ENCODE measurements around the gene TAB2.

DNA sequence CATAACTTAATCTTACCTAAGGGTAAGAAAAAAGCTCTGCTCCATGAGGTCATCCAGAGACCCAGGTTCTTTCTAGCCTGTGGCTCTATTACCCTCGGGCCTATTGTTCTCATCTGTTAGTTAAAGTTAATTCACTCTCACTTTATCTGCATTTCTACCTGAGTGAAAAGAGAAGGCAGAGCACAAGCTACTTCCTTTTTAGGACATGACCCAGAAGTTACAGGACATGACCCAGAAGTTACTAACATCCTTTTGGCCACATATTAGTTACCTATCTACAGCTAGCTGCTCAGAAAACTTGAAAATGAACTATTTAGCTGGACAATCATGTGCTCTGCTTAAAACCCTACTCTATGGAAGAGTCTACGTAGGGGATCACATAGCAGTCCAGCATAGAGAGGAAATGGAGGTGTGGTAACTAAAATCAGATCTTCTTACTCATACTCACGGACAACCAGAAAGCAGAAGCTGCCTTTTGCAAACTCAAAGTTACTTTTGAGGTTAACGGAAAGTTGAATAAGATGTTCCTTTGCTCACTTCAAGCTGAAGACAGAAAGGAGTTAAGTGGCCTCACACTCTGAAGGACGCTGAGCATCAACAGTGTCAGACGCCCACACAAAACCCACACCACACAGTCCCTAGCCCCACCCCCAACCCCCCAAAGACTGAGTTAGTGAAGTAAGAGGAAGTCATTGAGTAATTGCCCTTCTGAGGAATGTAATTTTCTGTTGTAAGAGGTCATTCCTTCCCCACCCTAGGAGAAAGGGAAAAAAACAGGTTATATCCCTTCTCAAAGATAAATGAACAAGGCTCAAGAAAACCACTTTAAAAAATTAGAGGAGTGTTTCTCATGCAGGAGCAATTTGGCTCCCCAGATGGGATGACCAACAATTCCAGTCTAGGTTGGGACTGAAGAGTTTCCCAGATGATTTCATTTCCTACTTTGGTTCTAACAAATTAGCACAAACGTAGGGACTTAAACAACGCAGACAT lies 45.9 kb upstream of the TAB2 start:
- TF ChIP-seq POLR2A (IDR thresholded peaks at IDR 0.05), result no peak
- TF ChIP-seq, protein P1, sequence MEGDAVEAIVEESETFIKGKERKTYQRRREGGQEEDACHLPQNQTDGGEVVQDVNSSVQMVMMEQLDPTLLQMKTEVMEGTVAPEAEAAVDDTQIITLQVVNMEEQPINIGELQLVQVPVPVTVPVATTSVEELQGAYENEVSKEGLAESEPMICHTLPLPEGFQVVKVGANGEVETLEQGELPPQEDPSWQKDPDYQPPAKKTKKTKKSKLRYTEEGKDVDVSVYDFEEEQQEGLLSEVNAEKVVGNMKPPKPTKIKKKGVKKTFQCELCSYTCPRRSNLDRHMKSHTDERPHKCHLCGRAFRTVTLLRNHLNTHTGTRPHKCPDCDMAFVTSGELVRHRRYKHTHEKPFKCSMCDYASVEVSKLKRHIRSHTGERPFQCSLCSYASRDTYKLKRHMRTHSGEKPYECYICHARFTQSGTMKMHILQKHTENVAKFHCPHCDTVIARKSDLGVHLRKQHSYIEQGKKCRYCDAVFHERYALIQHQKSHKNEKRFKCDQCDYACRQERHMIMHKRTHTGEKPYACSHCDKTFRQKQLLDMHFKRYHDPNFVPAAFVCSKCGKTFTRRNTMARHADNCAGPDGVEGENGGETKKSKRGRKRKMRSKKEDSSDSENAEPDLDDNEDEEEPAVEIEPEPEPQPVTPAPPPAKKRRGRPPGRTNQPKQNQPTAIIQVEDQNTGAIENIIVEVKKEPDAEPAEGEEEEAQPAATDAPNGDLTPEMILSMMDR (IDR thresholded peaks at IDR 0.05 in 4 of 5, conservative IDR thresholded peaks at IDR 0.05 in 1 of 5), result no peak
